Common myeloid progenitor, CD34-positive (primary cell): ENCODE data around the gene JMJD6. TPM values are rescaled to one million over a fixed set of nuclear protein-coding genes. Genes with fewer than 3 reads are reported as not detected.
A peak's percentile ranks its signal among the peaks of the same experiment; 100 is the strongest.

Source experiments
- CTCF ChIA-PET: fragments of 350-600 bp; sonication (Branson Sonifier 250); formaldehyde crosslinking; loops from one replicate; lab custom pipeline; 2021; ENCODE audit warnings: antibody characterized with exemption; lab: Charles Lee
- POLR2A ChIA-PET: fragments of 350-600 bp; sonication (Branson Sonifier 250); formaldehyde crosslinking; loops from one replicate; lab custom pipeline; 2021; ENCODE audit warnings: antibody characterized with exemption; lab: Charles Lee
- DNase-seq, 3 donors: peaks; one replicate each; pipeline versions ENCODE4 v3.0.0 to v3.0.0-alpha.2; 2013
- H3K27ac ChIP-seq, 2 experiments: 1 replicate in 1 of 2; 2 replicates in 1 of 2; pipeline ENCODE4 v1.7.0; 2013; ENCODE audit warnings: inconsistent platforms in 2 of 2, low read length in 2 of 2, mild to moderate bottlenecking in 2 of 2, low read depth in 1 of 2, moderate library complexity in 1 of 2; ENCODE audit not compliant: severe bottlenecking in 2 of 2, insufficient read depth in 1 of 2, poor library complexity in 1 of 2
- H3K27me3 ChIP-seq, 5 experiments: replicated peaks in 2 of 5; 1 replicate in 3 of 5; 2 replicates in 2 of 5; pipeline versions ENCODE4 v1.6.1 to v1.7.0; 2013; ENCODE audit warnings: low read length in 4 of 5, mild to moderate bottlenecking in 2 of 5, moderate library complexity in 2 of 5, inconsistent platforms in 1 of 5; ENCODE audit not compliant: insufficient read depth in 5 of 5, control insufficient read depth in 4 of 5
- H3K36me3 ChIP-seq, 4 experiments: 1 replicate in 2 of 4; 2 replicates in 2 of 4; pipeline versions ENCODE4 v1.6.1 to v1.7.0; 2013; ENCODE audit warnings: low read length in 3 of 4, control low read depth in 1 of 4, mild to moderate bottlenecking in 1 of 4; ENCODE audit not compliant: control insufficient read depth in 4 of 4, insufficient read depth in 4 of 4
- H3K4me1 ChIP-seq, 4 experiments: 1 replicate in 3 of 4; 2 replicates in 1 of 4; pipeline versions ENCODE4 v1.6.1 to v1.7.1; 2013; ENCODE audit warnings: low read length in 3 of 4, mild to moderate bottlenecking in 3 of 4, control low read depth in 1 of 4, inconsistent platforms in 1 of 4, moderate library complexity in 1 of 4; ENCODE audit not compliant: control insufficient read depth in 4 of 4, insufficient read depth in 4 of 4; ENCODE audit errors: control extremely low read depth in 1 of 4
- H3K4me3 ChIP-seq, 7 experiments: 1 replicate in 4 of 7; 2 replicates in 3 of 7; pipeline versions ENCODE4 v1.5.1 to v1.7.0; 2013; ENCODE audit warnings: mild to moderate bottlenecking in 7 of 7, low read length in 6 of 7, moderate library complexity in 6 of 7, inconsistent platforms in 2 of 7, low read depth in 2 of 7, control low read depth in 1 of 7; ENCODE audit not compliant: insufficient read depth in 4 of 7, control insufficient read depth in 1 of 7; ENCODE audit errors: extremely low read depth in 1 of 7
- H3K9me3 ChIP-seq, 5 experiments: 1 replicate in 4 of 5; 2 replicates in 1 of 5; pipeline versions ENCODE4 v1.6.1 to v1.7.1; 2013; ENCODE audit warnings: low read length in 4 of 5, mild to moderate bottlenecking in 2 of 5, inconsistent platforms in 1 of 5, low read depth in 1 of 5, moderate library complexity in 1 of 5; ENCODE audit not compliant: control insufficient read depth in 4 of 5, insufficient read depth in 2 of 5; ENCODE audit errors: control extremely low read depth in 1 of 5
- WGBS: methylation state at CpG from one replicate; pipeline ENCODE4 v1.1.5; 2013; ENCODE audit not compliant: insufficient coverage; 5-methylcytosine and 5-hydroxymethylcytosine counted together
- polyA plus RNA-seq: library from polyadenylated mRNA; unstranded; fragments of 120-200 nt; gene quantifications from one replicate; pipeline ENCODE4 v1.2.1, GENCODE V29; 2013

The JMJD6 gene
- 34.4 TPM for polyA plus RNA-seq

GRCh38 chr17:76726231-76726775 lies at the start of gene JMJD6:
Gene JMJD6 (minus strand): TSS chr17:76726606. CDS start chr17:76726475, 131 bp downstream.
- DNase-seq: peak; percentile 95 to 98 (median 97)
- WGBS: 0% methylated on average over 57 of the region's 60 CpGs
- Histone ChIP-seq H3K4me1 (peaks cover 9 to 34% (median 30%) of the 10 kb centered on the region in 4 experiments), H3K27me3 (no peaks in the 10 kb centered on the region), H3K9me3 (no peaks in the 10 kb centered on the region), H3K27ac (peak within 1 kb of the TSS; percentile 90 to 97), H3K36me3 (peaks cover 4 to 39% (median 31%) of the 10 kb centered on the region in 4 experiments), H3K4me3 (peak within 1 kb of the TSS; percentile 78 to 92 (median 84))
- ChIA-PET POLR2A (interaction anchor here (3.5 kb wide), 1 partner anchor 10 kb away, joined by 33 read pairs; the partner anchor contains the start of genes MFSD11 and SRSF2), CTCF (interaction anchor here (1.7 to 2.8 kb wide), 2 partner anchors 11 to 44 kb away, joined by 5 to 14 read pairs; partner anchors contain the start of genes MFSD11 and SRSF2)

GRCh38 chr17:76775021-76775600 lies 48.7 kb upstream of the JMJD6 start:
- Histone ChIP-seq H3K27me3 (no peaks in the 10 kb centered on the region), H3K4me3 (no peak overlapping the region), H3K9me3 (no peaks in the 10 kb centered on the region), H3K4me1 (peaks cover 0 to 3% (median 0%) of the 10 kb centered on the region in 4 experiments), H3K27ac (no peak overlapping the region), H3K36me3 (peaks cover 12 to 34% (median 17%) of the 10 kb centered on the region in 4 experiments)
- ChIA-PET POLR2A (no interaction called here), CTCF (no interaction called here)
- 96% methylated on average over 8 of the region's 10 CpGs for WGBS
- DNase-seq: no peak

- no peak overlapping the region for H3K4me3 ChIP-seq
- no peak overlapping the region for H3K27ac ChIP-seq
- 98% methylated on average over 4 of the region's 6 CpGs for WGBS
- ChIA-PET CTCF (interaction anchor here (1.0 kb wide), 1 partner anchor 30 kb away, joined by 3 read pairs; no protein-coding TSS in a partner anchor), POLR2A (no interaction called here)
- H3K36me3 ChIP-seq: peaks cover 14 to 35% (median 15%) of the 10 kb centered on the region in 4 experiments
- no peaks in the 10 kb centered on the region for H3K27me3 ChIP-seq
- no peaks in the 10 kb centered on the region for H3K9me3 ChIP-seq
- H3K4me1 ChIP-seq: peaks cover 0 to 3% (median 0%) of the 10 kb centered on the region in 4 experiments
- peak in 2 of 3 donors; percentile 31 to 33 for DNase-seq
Observed at GRCh38 chr17:76772842-76773525, 46.6 kb upstream of the JMJD6 start.

GRCh38 chr17:76758570-76758969 lies 32.2 kb upstream of the JMJD6 start:
- POLR2A ChIA-PET: interaction anchor here (0.6 kb wide), 1 partner anchor 21 kb away, joined by 3 read pairs; the partner anchor contains the start of genes MFSD11 and SRSF2
- H3K27ac ChIP-seq: no peak overlapping the region
- no peaks in the 10 kb centered on the region for H3K9me3 ChIP-seq
- no peak overlapping the region for H3K4me3 ChIP-seq
- peaks cover 0 to 2% (median 0%) of the 10 kb centered on the region in 4 experiments for H3K4me1 ChIP-seq
- WGBS: 100% methylated on average over 1 of the region's 3 CpGs
- H3K27me3 ChIP-seq: no peaks in the 10 kb centered on the region
- DNase-seq: no peak
- CTCF ChIA-PET: no interaction called here
- peaks cover 10 to 21% (median 12%) of the 10 kb centered on the region in 4 experiments for H3K36me3 ChIP-seq

GRCh38 chr17:76757256-76757655 lies 30.9 kb upstream of the JMJD6 start:
- DNase-seq: no peak
- CTCF ChIA-PET: no interaction called here
- no peaks in the 10 kb centered on the region for H3K27me3 ChIP-seq
- H3K27ac ChIP-seq: no peak overlapping the region
- 94% methylated on average over 4 of the region's 5 CpGs for WGBS
- POLR2A ChIA-PET: no interaction called here
- peaks cover 0 to 2% (median 0%) of the 10 kb centered on the region in 4 experiments for H3K4me1 ChIP-seq
- no peaks in the 10 kb centered on the region for H3K9me3 ChIP-seq
- peaks cover 10 to 21% (median 12%) of the 10 kb centered on the region in 4 experiments for H3K36me3 ChIP-seq
- H3K4me3 ChIP-seq: no peak overlapping the region

GRCh38 chr17:76755285-76755684 lies 28.9 kb upstream of the JMJD6 start:
- WGBS: 100% methylated on average over 1 of the region's 2 CpGs
- POLR2A ChIA-PET: no interaction called here

More at GRCh38 chr17:76755285-76755684, 28.9 kb upstream of the JMJD6 start:
- no peak overlapping the region for H3K27ac ChIP-seq
- H3K4me3 ChIP-seq: no peak overlapping the region
- CTCF ChIA-PET: no interaction called here
- H3K36me3 ChIP-seq: peaks cover 10 to 21% (median 12%) of the 10 kb centered on the region in 4 experiments
- no peak for DNase-seq
- H3K9me3 ChIP-seq: no peaks in the 10 kb centered on the region
- peaks cover 0 to 2% (median 0%) of the 10 kb centered on the region in 4 experiments for H3K4me1 ChIP-seq
- H3K27me3 ChIP-seq: no peaks in the 10 kb centered on the region
